HCEC 1CT (cell line): ENCODE measurements around the gene KRTAP10-11.
"Not testable (repeated sequence)": the region's sequence is repeated elsewhere in the genome, so short reads cannot be mapped to it uniquely, and the experiment has no call there.

Experiments
- DNase-seq: peaks from one replicate; pipeline ENCODE4 v3.0.0-alpha.2; 2017

KRTAP10-11 gene

GRCh38 chr21:44615466-44615865, 30.7 kb upstream of the KRTAP10-11 start:
- DNase-seq: no peak

- no peak for DNase-seq
Observed at GRCh38 chr21:44615911-44616590, 30.2 kb upstream of the KRTAP10-11 start.

GRCh38 chr21:44616591-44616926, 29.7 kb upstream of the KRTAP10-11 start:
- DNase-seq: no peak

- DNase-seq: no peak
Observed at GRCh38 chr21:44617071-44617501, 29.1 kb upstream of the KRTAP10-11 start.

GRCh38 chr21:44618504-44618903, 27.7 kb upstream of the KRTAP10-11 start:
- no peak for DNase-seq

- no peak for DNase-seq
Observed at GRCh38 chr21:44618909-44619308, 27.3 kb upstream of the KRTAP10-11 start.

- no peak for DNase-seq
Observed at GRCh38 chr21:44619886-44620285, 26.3 kb upstream of the KRTAP10-11 start.

GRCh38 chr21:44623575-44623974, 22.6 kb upstream of the KRTAP10-11 start:
- no peak for DNase-seq

- no peak for DNase-seq
Observed at GRCh38 chr21:44625756-44626155, 20.5 kb upstream of the KRTAP10-11 start.

- no peak for DNase-seq
Observed at GRCh38 chr21:44626262-44626661, 20.0 kb upstream of the KRTAP10-11 start.

- no peak for DNase-seq
Observed at GRCh38 chr21:44626673-44627143, 19.5 kb upstream of the KRTAP10-11 start, which contains the start of gene KRTAP10-9. TSS of gene KRTAP10-9 (plus strand) at chr21:44627093. CDS start at chr21:44627172, 79 bp downstream.

GRCh38 chr21:44627181-44627822, 18.9 kb upstream of the KRTAP10-11 start:
- not testable (repeated sequence) for DNase-seq

GRCh38 chr21:44627831-44628233, 18.4 kb upstream of the KRTAP10-11 start:
- not testable (repeated sequence) for DNase-seq

- no peak for DNase-seq
Observed at GRCh38 chr21:44628707-44629391, 17.4 kb upstream of the KRTAP10-11 start.

- DNase-seq: no peak
Observed at GRCh38 chr21:44630440-44630839, 15.8 kb upstream of the KRTAP10-11 start.

- no peak for DNase-seq
Observed at GRCh38 chr21:44632067-44632466, 14.1 kb upstream of the KRTAP10-11 start.

- no peak for DNase-seq
Observed at GRCh38 chr21:44636209-44637017, 9.8 kb upstream of the KRTAP10-11 start.

- DNase-seq: no peak
Observed at GRCh38 chr21:44637018-44637850, 9.0 kb upstream of the KRTAP10-11 start, which contains the start of gene KRTAP10-10. TSS of gene KRTAP10-10 (plus strand) at chr21:44637356. CDS start at chr21:44637418, 62 bp downstream.

- DNase-seq: not testable (repeated sequence)
Observed at GRCh38 chr21:44637851-44638348, 8.3 kb upstream of the KRTAP10-11 start.

GRCh38 chr21:44638506-44639330, 7.5 kb upstream of the KRTAP10-11 start:
- not testable (repeated sequence) for DNase-seq

- no peak for DNase-seq
Observed at GRCh38 chr21:44639331-44639655, 6.9 kb upstream of the KRTAP10-11 start.
